ENCODE measurements around the gene CCDC71L.

DNA sequence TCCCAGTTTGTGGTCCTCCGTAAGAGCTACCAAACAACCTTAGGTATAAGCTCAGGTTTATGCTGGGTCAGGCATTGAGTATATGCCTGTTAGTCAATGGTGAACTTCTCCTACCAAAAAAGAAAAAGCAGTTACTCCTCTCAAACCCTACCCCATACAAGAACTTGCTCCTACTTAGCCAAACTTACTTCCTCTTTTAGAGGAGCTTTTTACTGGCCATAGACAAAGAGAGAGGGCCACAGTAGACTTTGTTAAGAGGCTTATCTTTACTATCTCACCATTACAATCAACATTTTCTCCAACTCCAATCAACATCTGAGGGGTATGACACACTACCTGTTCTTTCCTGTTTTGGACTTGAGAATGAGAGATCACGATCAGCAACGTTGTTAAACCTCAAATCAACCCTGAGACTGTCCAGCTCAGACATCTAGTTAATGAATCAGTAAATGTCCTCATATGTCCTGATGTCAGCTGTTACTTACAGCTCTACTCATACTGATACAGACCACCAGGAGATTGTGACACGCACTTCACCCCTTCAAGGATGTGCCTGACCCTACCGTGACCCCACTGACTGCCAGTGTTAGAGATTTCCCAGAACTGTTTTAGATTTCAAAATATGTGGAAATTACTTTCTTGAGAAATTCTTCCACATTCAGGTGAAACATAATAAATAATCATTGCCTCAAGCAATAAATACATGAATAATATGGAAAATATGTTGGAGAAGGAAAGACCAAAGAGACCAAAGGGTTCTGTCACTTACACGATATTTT, 18.4 kb upstream of the CCDC71L start:
- TF ChIP-seq TEAD4 (IDR thresholded peaks at IDR 0.05) (no peak), FOXM1 (IDR thresholded peaks at IDR 0.05; ENCODE audit: borderline replicate concordance, low read depth) (no peak)
